K562 (cell line): ENCODE results near the gene SORCS2. TPM values are rescaled to one million over a fixed set of nuclear protein-coding genes. Genes with fewer than 3 reads are reported as not detected.

ENCODE experiments used
- ATAC-seq: fragments of 200-7000 bp; cut with Tn5 transposase; 3 replicates; pipeline ENCODE4 v1.9.1; 2020; ENCODE audit warnings: moderate library complexity
- BruUV-seq: library from RNA; stranded (reverse); fragments of 400-500 nt; replicated peaks from 2 replicates; lab custom pipeline; 2021; lab: Mats Ljungman, UMichigan
- CTCF ChIA-PET: fragments of 300-600 bp; formaldehyde crosslinking; extraction: SDS; loops from one replicate; lab custom pipeline; 2021; ENCODE audit warnings: low intra/inter-chr PET ratio; lab: Yijun Ruan, JAX
- POLR2A ChIA-PET: fragments of 300-600, 350-650 bp; sonication (Branson Sonifier 250); formaldehyde crosslinking; extraction: SDS; loops from one replicate; lab custom pipeline; 2021; ENCODE audit warnings: antibody characterized with exemption, inconsistent platforms; lab: Yijun Ruan, JAX
- DNase-seq, 4 experiments: peaks; one replicate each; pipeline versions ENCODE4 v3.0.0 to v3.0.0-alpha.2; 2011 to 2018; ENCODE audit warnings: low spot score in 3 of 4, mixed read lengths in 3 of 4; ENCODE audit errors: extremely low read depth in 1 of 4
- FAIRE-seq: peaks from 2 replicates; lab custom pipeline; 2011; peaks lifted over from hg19 to GRCh38; lab: Jason Lieb, UNC
- H2AFZ ChIP-seq: 2 replicates; pipeline ENCODE4 v1.6.0; 2011; ENCODE audit warnings: low read depth, low read length, control low read depth, inconsistent platforms
- H3K27ac ChIP-seq: fragments of 200-600 bp; 3 replicates; pipeline ENCODE4 v1.8.0; 2011; ENCODE audit warnings: low read depth, mild to moderate bottlenecking, control low read depth, inconsistent platforms, low read length, moderate library complexity, mixed read lengths; ENCODE audit errors: extremely low read depth
- H3K27me3 ChIP-seq, 2 experiments: fragments of 300-600 bp in 1 of 2; 2 replicates in 1 of 2; 3 replicates in 1 of 2; pipeline versions ENCODE4 v1.6.0 to v1.8.0; 2011; ENCODE audit warnings: inconsistent platforms in 2 of 2, low read length in 2 of 2, mild to moderate bottlenecking in 1 of 2, mixed read lengths in 1 of 2, moderate library complexity in 1 of 2; ENCODE audit not compliant: control insufficient read depth in 2 of 2, insufficient read depth in 2 of 2
- H3K36me3 ChIP-seq: fragments of 300-600 bp; 3 replicates; pipeline ENCODE4 v1.8.0; 2011; ENCODE audit warnings: mild to moderate bottlenecking, low read length, inconsistent platforms; ENCODE audit not compliant: control insufficient read depth, insufficient read depth
- H3K4me1 ChIP-seq, 2 experiments: fragments of 200-600 bp in 1 of 2; replicated peaks in 1 of 2; 2 replicates in 1 of 2; 3 replicates in 1 of 2; pipeline versions ENCODE4 v1.5.1 to v1.8.0; 2011; ENCODE audit warnings: inconsistent platforms in 2 of 2, low read length in 2 of 2, mild to moderate bottlenecking in 1 of 2, mixed read lengths in 1 of 2, moderate library complexity in 1 of 2; ENCODE audit not compliant: control insufficient read depth in 2 of 2, insufficient read depth in 2 of 2
- H3K4me2 ChIP-seq: 2 replicates; pipeline ENCODE4 v1.6.1; 2011; ENCODE audit warnings: low read length, control low read depth, inconsistent platforms, mixed read lengths; ENCODE audit not compliant: insufficient read depth
- H3K4me3 ChIP-seq: fragments of 200-600 bp; sonication (generic), shearing (Covaris generic); 2 replicates; pipeline ENCODE4 v1.5.1; 2016; ENCODE audit warnings: control low read depth, inconsistent platforms
- H3K79me2 ChIP-seq: fragments of 200-600 bp; 3 replicates; pipeline ENCODE4 v1.8.0; 2011; ENCODE audit warnings: low read length, inconsistent platforms; ENCODE audit not compliant: control insufficient read depth, insufficient read depth
- H3K9ac ChIP-seq, 2 experiments: 2 replicates each; pipeline versions ENCODE4 v1.6.0 to v1.6.1; 2011; ENCODE audit warnings: low read depth in 2 of 2, low read length in 2 of 2, control low read depth in 1 of 2, inconsistent platforms in 1 of 2, mild to moderate bottlenecking in 1 of 2, mixed read lengths in 1 of 2; ENCODE audit not compliant: insufficient read depth in 1 of 2
- H3K9me1 ChIP-seq: one replicate; pipeline ENCODE4 v1.6.0; 2011; ENCODE audit warnings: inconsistent platforms, mild to moderate bottlenecking, low read length, moderate library complexity; ENCODE audit not compliant: control insufficient read depth, insufficient read depth
- H3K9me3 ChIP-seq: replicated peaks from 2 replicates; pipeline ENCODE4 v1.5.1; 2011; ENCODE audit warnings: low read depth, low read length, inconsistent platforms; ENCODE audit not compliant: control insufficient read depth, insufficient read depth
- H4K20me1 ChIP-seq: replicated peaks from 2 replicates; pipeline ENCODE4 v1.6.1; 2011; ENCODE audit warnings: low read length, inconsistent platforms, mixed read lengths; ENCODE audit not compliant: control insufficient read depth, insufficient read depth
- GABPB2 ChIP-seq: fragments of 250-450 bp; sonication (Bioruptor Pico); conservative IDR thresholded peaks from 2 replicates; pipeline ENCODE4 v1.5.1; 2021; ENCODE audit warnings: mild to moderate bottlenecking
- ZNF175 ChIP-seq: fragments of 200-800 bp; sonication (Bioruptor generic); IDR thresholded peaks from 2 replicates; pipeline ENCODE4 v1.6.1; 2016; ENCODE audit warnings: low read depth, mild to moderate bottlenecking, missing genetic modification characterization, missing compliant biosample characterization
- WGBS: fragments of 100-300 bp; shearing (Covaris generic); methylation state at CpG from one replicate; pipeline ENCODE4 v1.1.6; 2016; ENCODE audit warnings: low coverage, mixed read lengths; ENCODE audit not compliant: insufficient coverage; ENCODE audit errors: missing lambda C conversion rate; 5-methylcytosine and 5-hydroxymethylcytosine counted together
- in situ Hi-C: fragments of 300-500 bp; cut with MboI; formaldehyde crosslinking; loops from 4 replicates; pipeline ENCODE4 v1.15.0; 2018; ENCODE audit warnings: inconsistent platforms, mixed read lengths
- intact Hi-C: fragments of 100-400 bp; cut with micrococcal nuclease; formaldehyde crosslinking; loops from 2 replicates; pipeline ENCODE4 v1.14.2; 2022
- polyA plus RNA-seq, 8 experiments: library from polyadenylated mRNA; depleted of rRNA in 4 of 8; stranded (reverse) in 5 of 8; unstranded in 3 of 8; fragments of >200 nt; fragmentation: Nextera tagmentation in 2 of 8; fragmentation: Illumina TruSeq in 1 of 8; extraction: Ambion mirVana in 2 of 8; extraction: Trizol in 1 of 8; gene quantifications; 2 replicates each; pipeline versions ENCODE4 v1.2.1 to v1.2.3, GENCODE V29; 2011 to 2014; ENCODE audit warnings: inconsistent platforms in 1 of 8, missing spikeins in 1 of 8
- total RNA-seq, 7 experiments: library from RNA; depleted of rRNA in 6 of 7; stranded (reverse); fragments of >200 nt in 6 of 7; fragmentation: Illumina TruSeq in 2 of 7; extraction: Trizol in 2 of 7; gene quantifications; 2 replicates each; pipeline versions ENCODE4 v1.2.1 to v1.2.3, GENCODE V29; 2011 to 2021; ENCODE audit warnings: low replicate concordance in 1 of 7

Gene SORCS2
- total and polyA plus RNA-seq, 9 of the 15 experiments (the other 6 are each of a cell fraction or from before 2014, with no cell fraction given) = not detected

- no peak for TF ChIP-seq GABPB2
- Histone ChIP-seq H3K4me2 (no peak overlapping the region), H3K9ac (no peak overlapping the region), H3K27ac (no peak overlapping the region), H3K36me3 (no peaks in the 10 kb centered on the region), H3K79me2 (no peaks in the 10 kb centered on the region), H3K9me3 (no peaks in the 10 kb centered on the region), H3K9me1 (no peaks in the 10 kb centered on the region), H3K4me1 (no peaks in the 10 kb centered on the region), H3K27me3 (peaks cover 4 to 63% of the 10 kb centered on the region in 2 experiments; a peak in 3 of 5 replicates), H4K20me1 (no peaks in the 10 kb centered on the region; the same call in 1 of the 2 replicates), H2AFZ (no peak overlapping the region), H3K4me3 (no peak overlapping the region)
- intact Hi-C loops = no loop called here
- no peak for ATAC-seq
- 1% methylated on average over 12 of the region's 12 CpGs for WGBS
- POLR2A ChIA-PET = no interaction called here
- no peak for DNase-seq
- no TSS peak for BruUV-seq
- CTCF ChIA-PET = no interaction called here
- in situ Hi-C loops = no loop called here
- no peak for FAIRE-seq
These were observed 118.1 kb downstream of the SORCS2 start for GRCh38 chr4:7310451-7310850.

DNA sequence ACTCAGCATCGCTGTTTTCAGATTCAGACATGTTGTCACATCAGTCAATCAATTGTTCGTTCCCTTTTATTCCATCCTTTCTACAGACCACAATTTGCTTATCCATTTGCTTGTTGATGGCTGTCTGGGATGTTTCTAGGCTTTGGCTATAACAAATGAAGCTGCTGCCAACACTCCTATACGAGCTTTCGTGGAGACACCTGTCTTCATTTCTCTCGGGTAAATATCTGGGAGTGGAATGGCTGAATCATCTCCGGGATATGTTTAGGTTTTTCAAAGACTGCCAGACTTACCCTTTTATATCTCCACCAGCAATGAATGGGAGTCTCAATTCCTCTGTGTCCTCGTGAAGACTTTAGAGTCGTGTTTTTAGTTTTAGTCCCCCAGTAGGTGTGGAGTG, 118.9 kb downstream of the SORCS2 start:
- no peak for FAIRE-seq
- CTCF ChIA-PET = no interaction called here
- in situ Hi-C loops = no loop called here
- Histone ChIP-seq H3K27me3 (peaks cover 2 to 57% of the 10 kb centered on the region in 2 experiments; a peak in 3 of 5 replicates), H3K9ac (no peak overlapping the region), H3K27ac (no peak overlapping the region), H3K9me1 (no peaks in the 10 kb centered on the region), H3K9me3 (no peaks in the 10 kb centered on the region), H3K36me3 (no peaks in the 10 kb centered on the region), H2AFZ (no peak overlapping the region), H3K4me1 (no peaks in the 10 kb centered on the region), H3K4me3 (no peak overlapping the region), H3K79me2 (no peaks in the 10 kb centered on the region), H4K20me1 (no peaks in the 10 kb centered on the region; the same call in 1 of the 2 replicates), H3K4me2 (no peak overlapping the region)
- BruUV-seq = no TSS peak
- POLR2A ChIA-PET = interaction anchor here (0.8 kb wide), 1 partner anchor 400 kb away, joined by 3 read pairs; no protein-coding TSS in a partner anchor
- no peak for DNase-seq
- 2% methylated on average over 8 of the region's 8 CpGs for WGBS
- intact Hi-C loops = no loop called here
- no peak for ATAC-seq
- no peak for TF ChIP-seq ZNF175 (CRISPR knock-in tag)
